ENCODE data around the gene G3BP1. TPM values are rescaled to one million over a fixed set of nuclear protein-coding genes. Genes with fewer than 3 reads are reported as not detected.
A peak's percentile ranks its signal among the peaks of the same experiment; 100 is the strongest.

The G3BP1 gene
- total RNA-seq, 4 donors from 2014 or later, result 110 to 180 (median 114) TPM

DNA sequence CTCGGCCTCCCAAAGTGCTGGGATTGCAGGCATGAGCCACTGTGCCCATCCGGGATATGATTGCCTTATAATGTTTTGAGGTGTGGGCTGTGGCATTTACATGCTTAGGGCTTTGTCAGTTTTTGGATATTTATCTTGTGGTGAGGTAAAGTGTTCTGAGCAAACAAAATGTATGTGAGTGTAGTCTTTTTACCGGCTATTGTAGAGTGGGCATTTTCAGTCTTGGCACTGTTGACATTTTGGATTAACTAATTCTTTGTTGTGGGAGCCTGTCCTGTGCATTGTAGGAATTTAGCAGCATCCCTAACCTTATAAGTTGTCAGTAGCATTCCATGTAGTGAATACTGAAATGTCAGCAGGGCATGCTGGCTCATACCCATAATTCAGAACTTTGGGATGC lies 21.6 kb downstream of the G3BP1 start:
- DNase-seq (ENCODE audit: low spot score), result no peak
- no peak for ATAC-seq (ENCODE audit: low FRiP score)
- TF ChIP-seq, protein P1, sequence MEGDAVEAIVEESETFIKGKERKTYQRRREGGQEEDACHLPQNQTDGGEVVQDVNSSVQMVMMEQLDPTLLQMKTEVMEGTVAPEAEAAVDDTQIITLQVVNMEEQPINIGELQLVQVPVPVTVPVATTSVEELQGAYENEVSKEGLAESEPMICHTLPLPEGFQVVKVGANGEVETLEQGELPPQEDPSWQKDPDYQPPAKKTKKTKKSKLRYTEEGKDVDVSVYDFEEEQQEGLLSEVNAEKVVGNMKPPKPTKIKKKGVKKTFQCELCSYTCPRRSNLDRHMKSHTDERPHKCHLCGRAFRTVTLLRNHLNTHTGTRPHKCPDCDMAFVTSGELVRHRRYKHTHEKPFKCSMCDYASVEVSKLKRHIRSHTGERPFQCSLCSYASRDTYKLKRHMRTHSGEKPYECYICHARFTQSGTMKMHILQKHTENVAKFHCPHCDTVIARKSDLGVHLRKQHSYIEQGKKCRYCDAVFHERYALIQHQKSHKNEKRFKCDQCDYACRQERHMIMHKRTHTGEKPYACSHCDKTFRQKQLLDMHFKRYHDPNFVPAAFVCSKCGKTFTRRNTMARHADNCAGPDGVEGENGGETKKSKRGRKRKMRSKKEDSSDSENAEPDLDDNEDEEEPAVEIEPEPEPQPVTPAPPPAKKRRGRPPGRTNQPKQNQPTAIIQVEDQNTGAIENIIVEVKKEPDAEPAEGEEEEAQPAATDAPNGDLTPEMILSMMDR (IDR thresholded peaks at IDR 0.05), result no peak

DNA sequence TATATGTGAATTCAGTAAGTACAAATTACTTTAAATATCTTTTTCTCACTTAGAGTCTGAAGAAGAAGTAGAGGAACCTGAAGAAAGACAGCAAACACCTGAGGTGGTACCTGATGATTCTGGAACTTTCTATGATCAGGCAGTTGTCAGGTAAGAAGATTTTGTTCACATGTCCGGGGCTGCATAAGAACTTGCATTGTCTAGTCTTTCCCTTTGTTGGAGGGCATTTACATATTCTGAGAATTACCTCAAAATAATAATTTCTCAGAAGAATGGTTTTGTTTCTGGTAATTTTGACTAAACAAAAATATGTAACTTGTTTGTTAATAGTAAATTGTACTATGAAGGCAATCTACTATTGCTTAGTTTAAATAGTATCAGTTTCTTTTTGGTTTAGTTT lies 23.7 kb downstream of the G3BP1 start:
- ATAC-seq (ENCODE audit: low FRiP score) (no peak), DNase-seq (ENCODE audit: low spot score) (no peak)
- TF ChIP-seq, protein P1 (IDR thresholded peaks at IDR 0.05), result no peak

DNA sequence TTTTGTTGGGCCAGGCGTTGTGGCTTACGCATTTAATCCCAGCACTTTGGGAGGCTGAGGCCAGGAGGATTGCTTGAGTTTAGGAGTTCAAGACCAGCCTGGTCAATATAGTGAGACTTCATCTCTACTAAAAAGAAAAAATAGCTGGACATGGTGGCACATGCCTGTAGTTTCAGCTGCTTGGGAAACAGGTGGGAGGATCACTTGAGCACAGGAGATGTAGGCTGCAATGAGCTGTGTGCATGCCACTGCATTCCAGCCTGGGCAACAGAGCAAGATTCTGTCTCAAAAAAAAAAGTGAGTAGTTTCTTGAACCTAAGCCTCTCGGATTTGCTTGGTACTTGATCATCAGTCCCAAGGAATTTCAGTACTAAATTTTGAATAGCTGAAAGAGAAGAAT lies 26.9 kb downstream of the G3BP1 start:
- no peak for ATAC-seq (ENCODE audit: low FRiP score)
- TF ChIP-seq, protein P1 (IDR thresholded peaks at IDR 0.05), result no peak
- no peak for DNase-seq (ENCODE audit: low spot score)

DNA sequence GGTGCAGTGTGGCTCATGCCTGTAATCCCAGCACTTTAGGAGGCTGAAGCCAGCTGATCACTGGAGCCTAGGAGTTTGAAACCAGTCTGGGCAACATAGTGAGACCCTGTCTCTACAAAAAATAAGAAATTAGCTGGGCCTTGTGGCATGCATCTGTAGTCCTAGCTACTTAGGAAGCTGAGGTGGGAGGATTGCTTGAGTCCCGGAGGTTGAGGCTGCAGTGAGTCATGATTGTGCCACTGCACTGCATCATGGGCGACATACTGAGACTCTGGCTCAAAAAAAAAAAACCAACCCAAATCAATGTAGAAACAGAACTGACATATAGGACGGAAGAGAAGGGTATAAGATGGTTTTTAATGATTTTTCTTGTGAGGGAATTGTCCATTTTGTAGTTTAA lies 27.7 kb downstream of the G3BP1 start:
- no peak for ATAC-seq (ENCODE audit: low FRiP score)
- TF ChIP-seq, protein P1 (IDR thresholded peaks at IDR 0.05), result no peak
- no peak for DNase-seq (ENCODE audit: low spot score)

DNA sequence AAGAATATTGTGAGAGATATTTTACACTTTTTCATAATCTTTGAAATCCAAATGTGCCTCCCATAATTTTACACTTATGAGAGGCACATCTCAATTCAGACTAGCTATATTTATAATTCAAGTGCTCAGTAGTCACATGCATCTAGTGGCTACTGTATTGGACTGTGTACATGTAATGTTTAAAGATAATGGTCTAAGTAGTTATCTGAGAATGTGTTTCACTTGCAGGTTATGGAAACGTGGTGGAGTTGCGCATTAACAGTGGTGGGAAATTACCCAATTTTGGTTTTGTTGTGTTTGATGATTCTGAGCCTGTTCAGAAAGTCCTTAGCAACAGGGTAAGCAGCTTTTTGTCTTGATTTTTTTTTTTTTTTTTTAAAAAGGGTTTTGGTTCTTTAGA lies 28.8 kb downstream of the G3BP1 start:
- no peak for ATAC-seq (ENCODE audit: low FRiP score)
- no peak for DNase-seq (ENCODE audit: low spot score)
- TF ChIP-seq, protein P1 (IDR thresholded peaks at IDR 0.05), result no peak

DNA sequence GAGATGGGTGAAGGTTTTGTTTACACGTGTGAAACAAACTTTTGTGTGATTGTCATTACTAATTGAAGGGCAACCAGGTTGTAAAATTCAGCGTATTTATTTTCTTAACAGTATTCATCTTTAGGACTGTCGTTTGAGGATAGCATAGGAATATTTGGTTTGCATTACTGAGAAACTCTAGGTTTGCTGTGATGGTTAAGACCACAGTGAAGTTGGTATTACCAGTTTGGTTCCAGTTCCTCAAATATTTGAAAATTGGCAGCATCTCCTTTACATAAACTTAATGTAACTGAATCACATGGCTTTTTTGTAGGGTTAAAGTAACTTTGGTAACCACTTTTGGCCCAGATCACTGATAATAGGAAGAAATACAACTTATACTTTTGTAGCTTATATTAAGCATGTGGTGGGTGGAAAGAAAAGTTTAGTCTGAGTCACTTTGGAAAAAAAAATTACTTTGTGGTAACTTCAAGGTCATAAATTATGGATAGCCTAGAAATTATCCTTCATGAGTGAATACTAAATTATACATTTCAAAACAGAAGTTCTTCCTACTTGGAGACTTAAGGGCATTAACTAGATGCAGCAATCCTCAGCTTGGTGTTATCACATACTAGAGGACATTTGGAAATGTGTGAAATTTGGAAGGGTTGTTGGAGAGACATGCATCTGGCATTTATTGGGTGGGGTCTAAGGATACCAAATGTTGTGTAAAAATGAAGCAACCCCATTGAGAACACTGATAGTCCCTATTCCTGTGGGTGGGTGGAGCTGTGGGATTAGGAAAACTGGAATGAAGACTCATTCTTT lies 33.9 kb downstream of the G3BP1 start:
- ATAC-seq (ENCODE audit: low FRiP score) (peak; percentile 91), DNase-seq (ENCODE audit: low spot score) (no peak)
- TF ChIP-seq, protein P1 (IDR thresholded peaks at IDR 0.05), result no peak
